Activated CD8-positive, alpha-beta memory T cell treated with anti-CD3 and anti-CD28 coated beads, Interleukin-2, amount 50 U/mL, for 1 hour (primary cell): ENCODE data around the gene CDK5RAP2.

ENCODE experiments used
- DNase-seq: peaks from one replicate; pipeline ENCODE4 v3.0.0-alpha.2; 2020; ENCODE audit errors: extremely low read depth

CDK5RAP2 gene

GRCh38 chr9:120383999-120384924, 195.7 kb downstream of the CDK5RAP2 start:
- DNase-seq: no peak

GRCh38 chr9:120383611-120383998, 196.4 kb downstream of the CDK5RAP2 start:
- DNase-seq: no peak

GRCh38 chr9:120382453-120382852, 197.5 kb downstream of the CDK5RAP2 start:
- no peak for DNase-seq

- no peak for DNase-seq
These were observed 198.1 kb downstream of the CDK5RAP2 start for GRCh38 chr9:120381839-120382238.

- no peak for DNase-seq
These were observed 200.4 kb downstream of the CDK5RAP2 start for GRCh38 chr9:120379611-120380010.

- no peak for DNase-seq
These were observed 201.3 kb downstream of the CDK5RAP2 start for GRCh38 chr9:120378680-120379079.

- DNase-seq: no peak
These were observed 202.5 kb downstream of the CDK5RAP2 start for GRCh38 chr9:120377268-120378159.

GRCh38 chr9:120376101-120376500, 203.9 kb downstream of the CDK5RAP2 start:
- no peak for DNase-seq

GRCh38 chr9:120375316-120375715, 204.7 kb downstream of the CDK5RAP2 start:
- no peak for DNase-seq

- no peak for DNase-seq
These were observed 205.2 kb downstream of the CDK5RAP2 start for GRCh38 chr9:120374817-120375216.

GRCh38 chr9:120374239-120374638, 205.7 kb downstream of the CDK5RAP2 start:
- no peak for DNase-seq

- no peak for DNase-seq
These were observed 207.9 kb downstream of the CDK5RAP2 start for GRCh38 chr9:120372040-120372439.

GRCh38 chr9:120369608-120370220, 210.3 kb downstream of the CDK5RAP2 start:
- no peak for DNase-seq

- no peak for DNase-seq
These were observed 211.2 kb downstream of the CDK5RAP2 start for GRCh38 chr9:120368799-120369198.

GRCh38 chr9:120366644-120367019, 213.3 kb downstream of the CDK5RAP2 start:
- DNase-seq: no peak

GRCh38 chr9:120365386-120365785, 214.6 kb downstream of the CDK5RAP2 start:
- no peak for DNase-seq

GRCh38 chr9:120363697-120364096, 216.3 kb downstream of the CDK5RAP2 start:
- DNase-seq: no peak

GRCh38 chr9:120362446-120362845, 217.5 kb downstream of the CDK5RAP2 start:
- no peak for DNase-seq

- DNase-seq: no peak
These were observed 218.4 kb downstream of the CDK5RAP2 start for GRCh38 chr9:120361551-120361950.

- DNase-seq: no peak
These were observed 219.5 kb downstream of the CDK5RAP2 start for GRCh38 chr9:120360510-120360909.

- no peak for DNase-seq
These were observed 219.9 kb downstream of the CDK5RAP2 start for GRCh38 chr9:120360046-120360445.

- no peak for DNase-seq
These were observed 221.1 kb downstream of the CDK5RAP2 start for GRCh38 chr9:120358877-120359276.
